Measurements from ENCODE around the gene CCT6A.

GRCh38 chr7:56051053-56051338, 569 bp upstream of the CCT6A start:
- TF ChIP-seq POLR2A (IDR thresholded peaks at IDR 0.05), result no peak
- TF ChIP-seq, protein P1, sequence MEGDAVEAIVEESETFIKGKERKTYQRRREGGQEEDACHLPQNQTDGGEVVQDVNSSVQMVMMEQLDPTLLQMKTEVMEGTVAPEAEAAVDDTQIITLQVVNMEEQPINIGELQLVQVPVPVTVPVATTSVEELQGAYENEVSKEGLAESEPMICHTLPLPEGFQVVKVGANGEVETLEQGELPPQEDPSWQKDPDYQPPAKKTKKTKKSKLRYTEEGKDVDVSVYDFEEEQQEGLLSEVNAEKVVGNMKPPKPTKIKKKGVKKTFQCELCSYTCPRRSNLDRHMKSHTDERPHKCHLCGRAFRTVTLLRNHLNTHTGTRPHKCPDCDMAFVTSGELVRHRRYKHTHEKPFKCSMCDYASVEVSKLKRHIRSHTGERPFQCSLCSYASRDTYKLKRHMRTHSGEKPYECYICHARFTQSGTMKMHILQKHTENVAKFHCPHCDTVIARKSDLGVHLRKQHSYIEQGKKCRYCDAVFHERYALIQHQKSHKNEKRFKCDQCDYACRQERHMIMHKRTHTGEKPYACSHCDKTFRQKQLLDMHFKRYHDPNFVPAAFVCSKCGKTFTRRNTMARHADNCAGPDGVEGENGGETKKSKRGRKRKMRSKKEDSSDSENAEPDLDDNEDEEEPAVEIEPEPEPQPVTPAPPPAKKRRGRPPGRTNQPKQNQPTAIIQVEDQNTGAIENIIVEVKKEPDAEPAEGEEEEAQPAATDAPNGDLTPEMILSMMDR (IDR thresholded peaks at IDR 0.05 in 8 of 11, conservative IDR thresholded peaks at IDR 0.05 in 3 of 11), result no peak
